SK-N-SH (cell line): Measurements from ENCODE around the gene SMOC1. TPM values are rescaled to one million over a fixed set of nuclear protein-coding genes. Genes with fewer than 3 reads are reported as not detected.

Experiments
- CTCF ChIA-PET: fragments of 300-600, 350-600 bp; formaldehyde crosslinking; extraction: SDS; loops from one replicate; lab custom pipeline; 2021; lab: Yijun Ruan, JAX
- POLR2A ChIA-PET: fragments of 350-600 bp; sonication (Branson Sonifier 250); formaldehyde crosslinking; extraction: SDS; loops from one replicate; lab custom pipeline; 2020; ENCODE audit warnings: antibody characterized with exemption, inconsistent platforms; lab: Yijun Ruan, JAX
- DNase-seq: peaks from one replicate; pipeline ENCODE4 v3.0.0; 2012
- H2AFZ ChIP-seq: fragments of 200-600 bp; sonication (generic); 2 replicates; pipeline ENCODE4 v1.8.1; 2016; ENCODE audit warnings: antibody characterized with exemption, mild to moderate bottlenecking, low read depth
- H3F3A ChIP-seq: fragments of 200-600 bp; sonication (generic); replicated peaks from 2 replicates; pipeline ENCODE3; 2016; ENCODE audit warnings: antibody characterized with exemption, mild to moderate bottlenecking; ENCODE audit not compliant: insufficient read depth
- H3K27ac ChIP-seq, 2 experiments: fragments of 200-500 bp in 1 of 2; fragments of 200-600 bp in 1 of 2; sonication (Bioruptor generic) in 1 of 2; sonication (generic), shearing (Covaris generic) in 1 of 2; 2 replicates each; pipeline versions ENCODE4 v1.5.1 to v1.6.1; 2014 to 2016; ENCODE audit warnings: low read depth in 2 of 2, inconsistent platforms in 1 of 2, low read length in 1 of 2, mild to moderate bottlenecking in 1 of 2, mixed read lengths in 1 of 2
- H3K27me3 ChIP-seq: fragments of 200-600 bp; sonication (generic), shearing (Covaris generic); 2 replicates; pipeline ENCODE4 v1.6.1; 2016; ENCODE audit warnings: mixed run types; ENCODE audit not compliant: insufficient read depth
- H3K36me3 ChIP-seq, 2 experiments: fragments of 200-500 bp in 1 of 2; fragments of 200-600 bp in 1 of 2; sonication (Bioruptor generic) in 1 of 2; sonication (generic) in 1 of 2; replicated peaks in 1 of 2; 2 replicates each; pipeline versions ENCODE3 to v1.5.1; 2014 to 2016; ENCODE audit warnings: low read length in 1 of 2, mild to moderate bottlenecking in 1 of 2; ENCODE audit not compliant: insufficient read depth in 2 of 2, control insufficient read depth in 1 of 2
- H3K4me1 ChIP-seq, 2 experiments: fragments of 200-500 bp in 1 of 2; fragments of 200-600 bp in 1 of 2; sonication (Bioruptor generic) in 1 of 2; sonication (generic), shearing (Covaris generic) in 1 of 2; 2 replicates each; pipeline versions ENCODE4 v1.5.1 to v1.6.1; 2014 to 2016; ENCODE audit warnings: low read depth in 1 of 2, low read length in 1 of 2, mixed run types in 1 of 2; ENCODE audit not compliant: insufficient read depth in 2 of 2, control insufficient read depth in 1 of 2
- H3K4me2 ChIP-seq: fragments of 200-600 bp; sonication (generic), shearing (Covaris generic); 2 replicates; pipeline ENCODE4 v1.6.1; 2017; ENCODE audit warnings: mixed run types
- H3K4me3 ChIP-seq, 2 experiments: fragments of 200-500 bp in 1 of 2; fragments of 200-600 bp in 1 of 2; sonication (Bioruptor generic) in 1 of 2; sonication (generic), shearing (Covaris generic) in 1 of 2; 2 replicates each; pipeline versions ENCODE4 v1.5.1 to v1.8.1; 2014 to 2016; ENCODE audit warnings: low read depth in 2 of 2, inconsistent platforms in 1 of 2, low read length in 1 of 2, mild to moderate bottlenecking in 1 of 2, mixed read lengths in 1 of 2, moderate library complexity in 1 of 2
- H3K79me2 ChIP-seq: fragments of 200-600 bp; sonication (generic); 2 replicates; pipeline ENCODE4 v1.8.1; 2017; ENCODE audit warnings: mild to moderate bottlenecking; ENCODE audit not compliant: insufficient read depth
- H3K9ac ChIP-seq: fragments of 200-600 bp; sonication (generic); 2 replicates; pipeline ENCODE4 v1.6.1; 2017; ENCODE audit warnings: mixed run types
- H3K9me2 ChIP-seq: fragments of 200-600 bp; sonication (generic); 2 replicates; pipeline ENCODE4 v1.6.1; 2017; ENCODE audit warnings: mixed run types
- H3K9me3 ChIP-seq: fragments of 200-600 bp; sonication (generic); 2 replicates; pipeline ENCODE4 v1.6.1; 2017; ENCODE audit warnings: mixed run types, mild to moderate bottlenecking, moderate library complexity
- H4K20me1 ChIP-seq: fragments of 200-600 bp; sonication (generic); 2 replicates; pipeline ENCODE4 v1.6.1; 2017; ENCODE audit warnings: mild to moderate bottlenecking, mixed run types; ENCODE audit not compliant: insufficient read depth
- CTCF ChIP-seq: fragments of 200-600 bp; sonication (generic); IDR thresholded peaks from 2 replicates; pipeline ENCODE4 v1.6.1; 2017; ENCODE audit warnings: antibody characterized with exemption, mild to moderate bottlenecking, moderate library complexity
- FOXJ3 ChIP-seq: sonication (generic); formaldehyde crosslinking; IDR thresholded peaks from 2 replicates; pipeline ENCODE4 v1.5.1; 2020; ENCODE audit warnings: mild to moderate bottlenecking, missing genetic modification reagents
- GATA2 ChIP-seq: sonication (generic); formaldehyde crosslinking; IDR thresholded peaks from 2 replicates; pipeline ENCODE4 v1.5.0; 2020; ENCODE audit warnings: mild to moderate bottlenecking, missing genetic modification reagents
- MEF2A ChIP-seq: IDR thresholded peaks from 2 replicates; pipeline ENCODE4 v1.4.0; 2012; ENCODE audit warnings: low read depth, borderline replicate concordance
- NRF1 ChIP-seq: IDR thresholded peaks from 2 replicates; pipeline ENCODE4 v1.6.1; 2012; ENCODE audit warnings: low read depth, mild to moderate bottlenecking, low read length
- REST ChIP-seq: IDR thresholded peaks from 2 replicates; pipeline ENCODE4 v1.6.1; 2012; ENCODE audit warnings: mild to moderate bottlenecking, low read depth, low read length, moderate library complexity
- RFX5 ChIP-seq: IDR thresholded peaks from 2 replicates; pipeline ENCODE4 v1.6.1; 2012; ENCODE audit warnings: mild to moderate bottlenecking, improper control_type of control experiment, low read length
- SMC3 ChIP-seq: IDR thresholded peaks from 2 replicates; pipeline ENCODE4 v1.6.1; 2012; ENCODE audit warnings: low read depth, low read length, improper control_type of control experiment
- TAF1 ChIP-seq: IDR thresholded peaks from 2 replicates; pipeline ENCODE4 v1.6.1; 2012; ENCODE audit warnings: low read depth, mild to moderate bottlenecking, low read length, moderate library complexity, borderline replicate concordance
- TCF12 ChIP-seq: IDR thresholded peaks from 2 replicates; pipeline ENCODE4 v1.4.0; 2012
- WGBS: methylation state at CpG from one replicate; pipeline ENCODE4 v1.1.6; 2017; ENCODE audit warnings: low lambda C conversion rate; 5-methylcytosine and 5-hydroxymethylcytosine counted together
- polyA plus RNA-seq, 3 experiments: library from polyadenylated mRNA; depleted of rRNA; stranded (reverse); fragments of >200 nt; gene quantifications; 2 replicates each; pipeline ENCODE4 v1.2.3, GENCODE V29; 2012
- TF ChIP-seq, protein P1 (sequence below): fragments of 150-350 bp; IDR thresholded peaks from 2 replicates; pipeline ENCODE4 v1.6.1; 2016; ENCODE audit warnings: mild to moderate bottlenecking, low read depth, low read length

SMOC1 gene
- polyA plus RNA-seq, 1 of the 3 experiments (the other 2 are of a cell fraction): not detected

- Histone ChIP-seq H3K9me2 (no peaks in the 10 kb centered on the region), H3K9ac (no peak overlapping the region), H3K27ac (no peak overlapping the region), H3K27me3 (no peaks in the 10 kb centered on the region), H3K4me2 (no peak overlapping the region), H3K4me1 (no peaks in the 10 kb centered on the region), H4K20me1 (no peaks in the 10 kb centered on the region), H2AFZ (no peak overlapping the region)
- POLR2A ChIA-PET: no interaction called here
- no peak for DNase-seq
- CTCF ChIA-PET: no interaction called here
- no peak for TF ChIP-seq MEF2A
- TF ChIP-seq, all 33 proteins: peak for 0
- Histone ChIP-seq H3K79me2 (no peaks in the 10 kb centered on the region), H3K36me3 (no peaks in the 10 kb centered on the region), H3K9me3 (no peaks in the 10 kb centered on the region), H3K4me3 (no peak overlapping the region), H3F3A (no peaks in the 10 kb centered on the region)
- 13% methylated on average over 3 of the region's 3 CpGs for WGBS
Observed at GRCh38 chr14:69906201-69906600, 27.0 kb downstream of the SMOC1 start.

DNA sequence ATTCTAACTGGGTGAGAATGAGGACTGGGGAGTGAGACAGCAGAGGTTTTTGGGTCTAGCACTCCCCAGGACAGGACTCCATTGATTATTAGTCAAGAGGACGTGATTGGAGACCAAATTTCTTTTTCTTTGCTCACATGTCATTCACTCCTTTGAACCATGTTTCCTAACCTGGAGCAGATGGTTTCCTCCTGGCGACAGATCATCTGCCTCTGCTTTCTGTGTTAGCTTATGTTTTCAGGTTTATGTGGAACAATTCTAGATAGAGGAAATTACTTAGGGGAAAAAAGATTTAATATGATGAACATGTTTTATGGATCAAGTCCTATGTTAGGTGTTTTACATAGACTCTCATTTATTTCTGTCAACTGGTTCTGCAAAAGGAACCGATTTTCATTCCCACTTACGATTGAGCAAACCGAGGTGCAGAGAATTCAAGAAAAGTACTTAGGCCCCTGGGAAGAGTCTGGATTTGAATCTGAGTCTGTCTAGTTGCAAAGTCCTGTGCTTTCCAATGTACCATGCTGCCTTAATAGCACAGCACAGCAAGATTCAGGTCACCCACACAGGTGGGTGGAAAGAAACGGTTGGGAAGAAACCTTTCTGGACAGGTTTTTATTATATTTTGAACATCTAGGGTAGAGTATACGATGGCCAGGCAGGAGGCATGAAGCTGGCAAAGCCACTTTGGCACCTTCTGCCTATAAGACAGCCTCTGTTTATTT lies 30.8 kb downstream of the SMOC1 start:
- H2AFZ ChIP-seq: no peak overlapping the region
- no peak for DNase-seq
- no peaks in the 10 kb centered on the region for H3K4me1 ChIP-seq
- H3K9me2 ChIP-seq: no peaks in the 10 kb centered on the region
- no peaks in the 10 kb centered on the region for H4K20me1 ChIP-seq
- WGBS: 20% methylated on average over 7 of the region's 7 CpGs
- POLR2A ChIA-PET: no interaction called here
- H3K4me2 ChIP-seq: no peak overlapping the region
- TF ChIP-seq TCF12 (no peak), GATA2 (no peak), NRF1 (no peak), TAF1 (no peak)
- TF ChIP-seq, protein P1, sequence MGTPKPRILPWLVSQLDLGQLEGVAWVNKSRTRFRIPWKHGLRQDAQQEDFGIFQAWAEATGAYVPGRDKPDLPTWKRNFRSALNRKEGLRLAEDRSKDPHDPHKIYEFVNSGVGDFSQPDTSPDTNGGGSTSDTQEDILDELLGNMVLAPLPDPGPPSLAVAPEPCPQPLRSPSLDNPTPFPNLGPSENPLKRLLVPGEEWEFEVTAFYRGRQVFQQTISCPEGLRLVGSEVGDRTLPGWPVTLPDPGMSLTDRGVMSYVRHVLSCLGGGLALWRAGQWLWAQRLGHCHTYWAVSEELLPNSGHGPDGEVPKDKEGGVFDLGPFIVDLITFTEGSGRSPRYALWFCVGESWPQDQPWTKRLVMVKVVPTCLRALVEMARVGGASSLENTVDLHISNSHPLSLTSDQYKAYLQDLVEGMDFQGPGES: no peak
- no peaks in the 10 kb centered on the region for H3K36me3 ChIP-seq
- no peaks in the 10 kb centered on the region for H3F3A ChIP-seq
- H3K9ac ChIP-seq: no peak overlapping the region
- no peak overlapping the region for H3K27ac ChIP-seq
- H3K9me3 ChIP-seq: no peaks in the 10 kb centered on the region
- H3K79me2 ChIP-seq: no peaks in the 10 kb centered on the region
- CTCF ChIA-PET: no interaction called here
- H3K27me3 ChIP-seq: no peaks in the 10 kb centered on the region
- no peak overlapping the region for H3K4me3 ChIP-seq

GRCh38 chr14:69910871-69911270 lies 31.7 kb downstream of the SMOC1 start:
- POLR2A ChIA-PET: no interaction called here
- H3K27me3 ChIP-seq: no peaks in the 10 kb centered on the region
- 33% methylated on average over 3 of the region's 3 CpGs for WGBS

More at GRCh38 chr14:69910871-69911270, 31.7 kb downstream of the SMOC1 start:
- H3K4me1 ChIP-seq: no peaks in the 10 kb centered on the region
- no peak overlapping the region for H3K4me2 ChIP-seq
- no peaks in the 10 kb centered on the region for H3K79me2 ChIP-seq
- no peak for DNase-seq
- TF ChIP-seq RFX5: no peak
- TF ChIP-seq SMC3: no peak
- TF ChIP-seq TAF1: no peak
- no peak for TF ChIP-seq REST
- no peak for TF ChIP-seq FOXJ3 (CRISPR knock-in tag)
- TF ChIP-seq CTCF: no peak
- no peaks in the 10 kb centered on the region for H3K9me3 ChIP-seq
- no peaks in the 10 kb centered on the region for H3K9me2 ChIP-seq
- no peaks in the 10 kb centered on the region for H4K20me1 ChIP-seq
- no peak overlapping the region for H3K9ac ChIP-seq
- H3K27ac ChIP-seq: no peak overlapping the region
- no peak overlapping the region for H3K4me3 ChIP-seq
- no peaks in the 10 kb centered on the region for H3K36me3 ChIP-seq
- no peak overlapping the region for H2AFZ ChIP-seq
- H3F3A ChIP-seq: no peaks in the 10 kb centered on the region
- CTCF ChIA-PET: no interaction called here
